ENCODE results near the gene SLC39A2. TPM values are rescaled to one million over a fixed set of nuclear protein-coding genes. Genes with fewer than 3 reads are reported as not detected.

SLC39A2 gene
- polyA plus RNA-seq, 1 of the 3 experiments (the other 2 are of a cell fraction): not detected

DNA sequence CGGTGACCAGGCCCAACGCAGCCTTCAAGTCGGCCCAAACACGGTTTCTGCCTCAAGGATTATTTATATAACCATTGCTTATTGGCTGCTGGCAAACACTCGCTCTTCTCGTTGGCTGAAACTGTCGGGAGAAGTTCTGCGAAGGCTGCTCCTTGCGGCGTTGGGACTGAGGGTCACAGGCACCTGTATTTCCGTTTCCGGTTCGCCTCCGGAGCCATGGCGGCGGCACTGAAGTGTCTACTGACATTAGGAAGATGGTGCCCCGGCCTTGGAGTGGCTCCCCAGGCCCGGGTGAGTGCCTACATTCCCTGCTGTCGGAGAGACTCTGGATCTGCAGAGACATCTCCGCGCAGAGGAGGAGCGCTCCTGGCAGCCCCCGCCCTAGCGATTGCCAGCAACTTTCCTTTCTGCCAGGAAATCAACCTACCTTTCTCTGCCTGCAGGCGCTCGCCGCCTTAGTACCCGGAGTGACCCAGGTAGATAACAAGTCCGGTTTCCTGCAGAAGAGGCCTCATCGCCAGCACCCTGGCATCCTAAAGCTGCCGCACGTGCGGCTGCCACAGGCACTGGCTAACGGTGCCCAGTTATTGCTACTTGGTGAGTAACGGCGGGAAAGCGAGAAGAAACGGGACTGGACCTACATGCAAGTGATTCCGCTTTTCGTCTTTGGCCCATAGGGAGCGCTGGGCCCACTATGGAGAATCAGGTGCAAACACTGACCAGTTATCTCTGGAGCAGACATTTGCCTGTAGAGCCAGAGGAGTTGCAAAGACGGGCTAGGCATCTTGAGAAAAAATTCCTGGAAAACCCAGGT is 9.1 kb upstream of the SLC39A2 start, which contains the start of gene METTL17 (continued):
- TF ChIP-seq, protein P1, sequence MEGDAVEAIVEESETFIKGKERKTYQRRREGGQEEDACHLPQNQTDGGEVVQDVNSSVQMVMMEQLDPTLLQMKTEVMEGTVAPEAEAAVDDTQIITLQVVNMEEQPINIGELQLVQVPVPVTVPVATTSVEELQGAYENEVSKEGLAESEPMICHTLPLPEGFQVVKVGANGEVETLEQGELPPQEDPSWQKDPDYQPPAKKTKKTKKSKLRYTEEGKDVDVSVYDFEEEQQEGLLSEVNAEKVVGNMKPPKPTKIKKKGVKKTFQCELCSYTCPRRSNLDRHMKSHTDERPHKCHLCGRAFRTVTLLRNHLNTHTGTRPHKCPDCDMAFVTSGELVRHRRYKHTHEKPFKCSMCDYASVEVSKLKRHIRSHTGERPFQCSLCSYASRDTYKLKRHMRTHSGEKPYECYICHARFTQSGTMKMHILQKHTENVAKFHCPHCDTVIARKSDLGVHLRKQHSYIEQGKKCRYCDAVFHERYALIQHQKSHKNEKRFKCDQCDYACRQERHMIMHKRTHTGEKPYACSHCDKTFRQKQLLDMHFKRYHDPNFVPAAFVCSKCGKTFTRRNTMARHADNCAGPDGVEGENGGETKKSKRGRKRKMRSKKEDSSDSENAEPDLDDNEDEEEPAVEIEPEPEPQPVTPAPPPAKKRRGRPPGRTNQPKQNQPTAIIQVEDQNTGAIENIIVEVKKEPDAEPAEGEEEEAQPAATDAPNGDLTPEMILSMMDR (IDR thresholded peaks at IDR 0.05): peak; percentile 50
- peak; percentile 61; the same call in 1 of the 2 replicates for TF ChIP-seq RFX5 (IDR thresholded peaks at IDR 0.05; ENCODE audit: low read length)
- TF ChIP-seq, protein P2, sequence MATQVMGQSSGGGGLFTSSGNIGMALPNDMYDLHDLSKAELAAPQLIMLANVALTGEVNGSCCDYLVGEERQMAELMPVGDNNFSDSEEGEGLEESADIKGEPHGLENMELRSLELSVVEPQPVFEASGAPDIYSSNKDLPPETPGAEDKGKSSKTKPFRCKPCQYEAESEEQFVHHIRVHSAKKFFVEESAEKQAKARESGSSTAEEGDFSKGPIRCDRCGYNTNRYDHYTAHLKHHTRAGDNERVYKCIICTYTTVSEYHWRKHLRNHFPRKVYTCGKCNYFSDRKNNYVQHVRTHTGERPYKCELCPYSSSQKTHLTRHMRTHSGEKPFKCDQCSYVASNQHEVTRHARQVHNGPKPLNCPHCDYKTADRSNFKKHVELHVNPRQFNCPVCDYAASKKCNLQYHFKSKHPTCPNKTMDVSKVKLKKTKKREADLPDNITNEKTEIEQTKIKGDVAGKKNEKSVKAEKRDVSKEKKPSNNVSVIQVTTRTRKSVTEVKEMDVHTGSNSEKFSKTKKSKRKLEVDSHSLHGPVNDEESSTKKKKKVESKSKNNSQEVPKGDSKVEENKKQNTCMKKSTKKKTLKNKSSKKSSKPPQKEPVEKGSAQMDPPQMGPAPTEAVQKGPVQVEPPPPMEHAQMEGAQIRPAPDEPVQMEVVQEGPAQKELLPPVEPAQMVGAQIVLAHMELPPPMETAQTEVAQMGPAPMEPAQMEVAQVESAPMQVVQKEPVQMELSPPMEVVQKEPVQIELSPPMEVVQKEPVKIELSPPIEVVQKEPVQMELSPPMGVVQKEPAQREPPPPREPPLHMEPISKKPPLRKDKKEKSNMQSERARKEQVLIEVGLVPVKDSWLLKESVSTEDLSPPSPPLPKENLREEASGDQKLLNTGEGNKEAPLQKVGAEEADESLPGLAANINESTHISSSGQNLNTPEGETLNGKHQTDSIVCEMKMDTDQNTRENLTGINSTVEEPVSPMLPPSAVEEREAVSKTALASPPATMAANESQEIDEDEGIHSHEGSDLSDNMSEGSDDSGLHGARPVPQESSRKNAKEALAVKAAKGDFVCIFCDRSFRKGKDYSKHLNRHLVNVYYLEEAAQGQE (IDR thresholded peaks at IDR 0.05; ENCODE audit: low read depth, low read length): no peak
- peak; percentile 78 for TF ChIP-seq TAF1 (IDR thresholded peaks at IDR 0.05; ENCODE audit: borderline replicate concordance, low read depth, low read length)
- TF ChIP-seq EP300 (IDR thresholded peaks at IDR 0.05; ENCODE audit: borderline replicate concordance in 1 of 2, low read depth in 1 of 2, low read length in 1 of 2): no peak

DNA sequence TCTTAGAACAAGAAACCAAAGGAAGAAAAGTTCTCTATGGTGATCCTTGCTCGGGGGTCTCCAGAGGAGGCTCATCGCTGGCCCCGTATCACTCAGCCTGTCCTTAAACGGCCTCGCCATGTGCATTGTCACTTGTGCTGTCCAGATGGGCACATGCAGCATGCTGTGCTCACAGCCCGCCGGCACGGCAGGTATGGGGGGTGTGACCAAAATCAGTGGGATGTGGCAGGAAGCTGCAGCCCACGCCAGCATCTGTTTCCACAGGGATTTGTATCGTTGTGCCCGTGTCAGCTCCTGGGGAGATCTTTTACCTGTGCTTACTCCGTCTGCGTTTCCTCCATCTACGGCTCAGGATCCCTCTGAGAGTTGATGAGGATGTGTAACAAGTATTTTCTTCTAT is 2.6 kb upstream of the SLC39A2 start:
- WGBS (ENCODE audit: low lambda C conversion rate): 96% methylated on average over 10 of the region's 14 CpGs
- peaks cover 9% of the 10 kb centered on the region for H3F3A ChIP-seq (replicated peaks; ENCODE audit: insufficient read depth)
- H2AFZ ChIP-seq (ENCODE audit: low read depth): no peak overlapping the region
- DNase-seq: no peak
- no peaks in the 10 kb centered on the region for H3K9me2 ChIP-seq
- no peak overlapping the region for H3K4me2 ChIP-seq
- H3K4me1 ChIP-seq (ENCODE audit: control insufficient read depth in 1 of 2, insufficient read depth in 2 of 2, low read depth in 1 of 2, low read length in 1 of 2): peaks cover 3 to 5% of the 10 kb centered on the region in 2 experiments; a peak in 2 of 4 replicates
- no peak overlapping the region for H3K9ac ChIP-seq
- H3K79me2 ChIP-seq (ENCODE audit: insufficient read depth): peaks cover 14% of the 10 kb centered on the region; the same call in 1 of the 2 replicates
- H3K36me3 ChIP-seq (replicated peaks in 1 of 2; ENCODE audit: control insufficient read depth in 1 of 2, insufficient read depth in 2 of 2, low read length in 1 of 2): peaks cover 34 to 54% of the 10 kb centered on the region in 2 experiments
- no peak overlapping the region for H3K27ac ChIP-seq (ENCODE audit: low read depth in 2 of 2, low read length in 1 of 2)
- ChIA-PET POLR2A (no interaction called here), CTCF (interaction anchor here (0.9 to 8.8 kb wide), 5 partner anchors 18 to 107 kb away, joined by 3 to 54 read pairs (median 19); no protein-coding TSS in a partner anchor)
- H3K27me3 ChIP-seq (ENCODE audit: insufficient read depth): no peaks in the 10 kb centered on the region
- H3K4me3 ChIP-seq (ENCODE audit: low read depth in 2 of 2, low read length in 1 of 2): no peak overlapping the region
- H3K9me3 ChIP-seq: no peaks in the 10 kb centered on the region
- 0 out of 2 replicates have a peak, but pooled peaks cover 5% of the 10 kb centered on the region for H4K20me1 ChIP-seq (ENCODE audit: insufficient read depth)
- no peak for TF ChIP-seq RCOR1 (IDR thresholded peaks at IDR 0.05; ENCODE audit: low read length)
- TF ChIP-seq NRF1 (IDR thresholded peaks at IDR 0.05; ENCODE audit: low read depth, low read length): no peak
- no peak for TF ChIP-seq TCF12 (IDR thresholded peaks at IDR 0.05)
- TF ChIP-seq, protein P3, sequence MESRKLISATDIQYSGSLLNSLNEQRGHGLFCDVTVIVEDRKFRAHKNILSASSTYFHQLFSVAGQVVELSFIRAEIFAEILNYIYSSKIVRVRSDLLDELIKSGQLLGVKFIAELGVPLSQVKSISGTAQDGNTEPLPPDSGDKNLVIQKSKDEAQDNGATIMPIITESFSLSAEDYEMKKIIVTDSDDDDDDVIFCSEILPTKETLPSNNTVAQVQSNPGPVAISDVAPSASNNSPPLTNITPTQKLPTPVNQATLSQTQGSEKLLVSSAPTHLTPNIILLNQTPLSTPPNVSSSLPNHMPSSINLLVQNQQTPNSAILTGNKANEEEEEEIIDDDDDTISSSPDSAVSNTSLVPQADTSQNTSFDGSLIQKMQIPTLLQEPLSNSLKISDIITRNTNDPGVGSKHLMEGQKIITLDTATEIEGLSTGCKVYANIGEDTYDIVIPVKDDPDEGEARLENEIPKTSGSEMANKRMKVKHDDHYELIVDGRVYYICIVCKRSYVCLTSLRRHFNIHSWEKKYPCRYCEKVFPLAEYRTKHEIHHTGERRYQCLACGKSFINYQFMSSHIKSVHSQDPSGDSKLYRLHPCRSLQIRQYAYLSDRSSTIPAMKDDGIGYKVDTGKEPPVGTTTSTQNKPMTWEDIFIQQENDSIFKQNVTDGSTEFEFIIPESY (IDR thresholded peaks at IDR 0.05; ENCODE audit: borderline replicate concordance, low read depth): no peak
- no peak for TF ChIP-seq SIN3A (IDR thresholded peaks at IDR 0.05; ENCODE audit: borderline replicate concordance, low read depth, low read length)
- TF ChIP-seq CHD2 (IDR thresholded peaks at IDR 0.05; ENCODE audit: low read length, partially characterized antibody): no peak
- TF ChIP-seq SMC3 (IDR thresholded peaks at IDR 0.05; ENCODE audit: low read depth, low read length): no peak
- TF ChIP-seq, protein P4, sequence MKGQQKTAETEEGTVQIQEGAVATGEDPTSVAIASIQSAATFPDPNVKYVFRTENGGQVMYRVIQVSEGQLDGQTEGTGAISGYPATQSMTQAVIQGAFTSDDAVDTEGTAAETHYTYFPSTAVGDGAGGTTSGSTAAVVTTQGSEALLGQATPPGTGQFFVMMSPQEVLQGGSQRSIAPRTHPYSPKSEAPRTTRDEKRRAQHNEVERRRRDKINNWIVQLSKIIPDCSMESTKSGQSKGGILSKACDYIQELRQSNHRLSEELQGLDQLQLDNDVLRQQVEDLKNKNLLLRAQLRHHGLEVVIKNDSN (IDR thresholded peaks at IDR 0.05; ENCODE audit: borderline replicate concordance, low read depth): no peak
- TF ChIP-seq FOSL2 (IDR thresholded peaks at IDR 0.05; ENCODE audit: borderline replicate concordance, low read depth): no peak
- no peak for TF ChIP-seq ELF1 (IDR thresholded peaks at IDR 0.05)
- TF ChIP-seq, protein P1 (IDR thresholded peaks at IDR 0.05): no peak

Measured in SK-N-SH (cell line).